ENCODE data around the gene DZIP1L.

Gene DZIP1L

DNA sequence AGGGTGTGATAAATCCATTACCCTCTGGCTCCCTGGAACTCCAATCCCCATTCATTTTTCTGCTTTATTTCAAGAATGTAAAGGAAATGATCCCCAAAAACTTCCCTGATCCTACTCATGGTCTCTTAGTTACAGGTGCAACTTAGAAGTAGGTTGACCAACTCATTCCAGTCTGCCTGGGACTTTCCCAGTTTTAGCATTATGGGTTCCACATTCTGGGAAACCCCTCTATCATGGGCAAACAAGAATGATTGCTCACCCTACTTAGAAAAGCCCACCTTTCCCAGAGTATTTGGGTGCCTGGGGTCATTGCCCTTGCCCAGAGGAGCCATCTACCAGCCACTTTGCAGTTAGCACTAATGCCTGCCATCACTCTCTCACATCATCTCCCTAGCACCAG, 89.9 kb downstream of the DZIP1L start:
- TF ChIP-seq REST (IDR thresholded peaks at IDR 0.05; ENCODE audit: insufficient read depth in 1 of 2, low read depth in 2 of 2, low read length in 2 of 2), result no peak
- no peak for TF ChIP-seq POLR2AphosphoS5 (IDR thresholded peaks at IDR 0.05; ENCODE audit: low read depth, low read length)
- no peak for TF ChIP-seq FOXP2 (optimal IDR thresholded peaks at IDR 0.05; ENCODE audit: borderline replicate concordance, extremely low read depth, extremely low read length, insufficient read depth)
- no peak for TF ChIP-seq SIN3A (IDR thresholded peaks at IDR 0.05; ENCODE audit: borderline replicate concordance, insufficient read depth, low read length)
- no peak for TF ChIP-seq TAF1 (IDR thresholded peaks at IDR 0.05; ENCODE audit: borderline replicate concordance, insufficient read depth, low read length)

DNA sequence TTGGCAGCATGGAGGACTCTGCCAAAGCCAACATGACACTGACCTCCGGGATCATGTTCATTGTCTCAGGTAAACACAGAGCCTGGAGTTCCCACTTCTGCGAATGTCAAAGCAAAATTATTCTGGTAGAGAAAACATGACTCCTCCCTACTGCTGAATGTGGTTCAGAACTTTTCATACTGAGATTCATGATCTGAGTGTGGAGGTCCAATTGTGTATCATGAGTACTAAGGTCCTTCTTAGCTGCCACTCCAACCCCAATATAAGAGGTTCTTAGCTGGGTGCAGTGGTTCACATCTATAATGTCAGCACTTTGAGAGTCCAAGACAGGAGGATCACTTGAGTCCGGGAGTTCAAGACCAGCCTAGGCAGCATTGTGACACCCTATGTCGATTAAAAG, 91.7 kb downstream of the DZIP1L start:
- TF ChIP-seq TAF1 (IDR thresholded peaks at IDR 0.05; ENCODE audit: borderline replicate concordance, insufficient read depth, low read length) (no peak), FOXP2 (optimal IDR thresholded peaks at IDR 0.05; ENCODE audit: borderline replicate concordance, extremely low read depth, extremely low read length, insufficient read depth) (no peak), POLR2AphosphoS5 (IDR thresholded peaks at IDR 0.05; ENCODE audit: low read depth, low read length) (no peak), SIN3A (IDR thresholded peaks at IDR 0.05; ENCODE audit: borderline replicate concordance, insufficient read depth, low read length) (no peak), REST (IDR thresholded peaks at IDR 0.05; ENCODE audit: insufficient read depth in 1 of 2, low read depth in 2 of 2, low read length in 2 of 2) (no peak)

- TF ChIP-seq SIN3A (IDR thresholded peaks at IDR 0.05; ENCODE audit: borderline replicate concordance, insufficient read depth, low read length), result no peak
- no peak for TF ChIP-seq TAF1 (IDR thresholded peaks at IDR 0.05; ENCODE audit: borderline replicate concordance, insufficient read depth, low read length)
- no peak for TF ChIP-seq FOXP2 (optimal IDR thresholded peaks at IDR 0.05; ENCODE audit: borderline replicate concordance, extremely low read depth, extremely low read length, insufficient read depth)
- TF ChIP-seq REST (IDR thresholded peaks at IDR 0.05; ENCODE audit: insufficient read depth in 1 of 2, low read depth in 2 of 2, low read length in 2 of 2), result no peak
- no peak for TF ChIP-seq POLR2AphosphoS5 (IDR thresholded peaks at IDR 0.05; ENCODE audit: low read depth, low read length)
Observed at GRCh38 chr3:138019281-138020069, 95.9 kb downstream of the DZIP1L start.

GRCh38 chr3:138016065-138016464, 99.3 kb downstream of the DZIP1L start:
- TF ChIP-seq FOXP2 (optimal IDR thresholded peaks at IDR 0.05; ENCODE audit: borderline replicate concordance, extremely low read depth, extremely low read length, insufficient read depth) (no peak), TAF1 (IDR thresholded peaks at IDR 0.05; ENCODE audit: borderline replicate concordance, insufficient read depth, low read length) (no peak), SIN3A (IDR thresholded peaks at IDR 0.05; ENCODE audit: borderline replicate concordance, insufficient read depth, low read length) (no peak), REST (IDR thresholded peaks at IDR 0.05; ENCODE audit: insufficient read depth in 1 of 2, low read depth in 2 of 2, low read length in 2 of 2) (no peak), POLR2AphosphoS5 (IDR thresholded peaks at IDR 0.05; ENCODE audit: low read depth, low read length) (no peak)
